GM18951 (cell line): Measurements from ENCODE around the gene FKBP10.
"Not testable (repeated sequence)": the region's sequence is repeated elsewhere in the genome, so short reads cannot be mapped to it uniquely, and the experiment has no call there.

Source experiments
- POLR2A ChIP-seq: IDR thresholded peaks from 4 replicates; pipeline ENCODE4 v1.6.1; 2011; ENCODE audit warnings: mild to moderate bottlenecking; ENCODE audit not compliant: insufficient read length, insufficient read depth; ENCODE audit errors: extremely low read depth
- in situ Hi-C: fragments of 300-500 bp; cut with MboI; formaldehyde crosslinking; loops from one replicate; pipeline ENCODE4 v1.12.0; 2022; ENCODE audit warnings: low sequenced_read_pairs, mixed read lengths, inconsistent platforms; ENCODE audit not compliant: unreplicated experiment

The FKBP10 gene

DNA sequence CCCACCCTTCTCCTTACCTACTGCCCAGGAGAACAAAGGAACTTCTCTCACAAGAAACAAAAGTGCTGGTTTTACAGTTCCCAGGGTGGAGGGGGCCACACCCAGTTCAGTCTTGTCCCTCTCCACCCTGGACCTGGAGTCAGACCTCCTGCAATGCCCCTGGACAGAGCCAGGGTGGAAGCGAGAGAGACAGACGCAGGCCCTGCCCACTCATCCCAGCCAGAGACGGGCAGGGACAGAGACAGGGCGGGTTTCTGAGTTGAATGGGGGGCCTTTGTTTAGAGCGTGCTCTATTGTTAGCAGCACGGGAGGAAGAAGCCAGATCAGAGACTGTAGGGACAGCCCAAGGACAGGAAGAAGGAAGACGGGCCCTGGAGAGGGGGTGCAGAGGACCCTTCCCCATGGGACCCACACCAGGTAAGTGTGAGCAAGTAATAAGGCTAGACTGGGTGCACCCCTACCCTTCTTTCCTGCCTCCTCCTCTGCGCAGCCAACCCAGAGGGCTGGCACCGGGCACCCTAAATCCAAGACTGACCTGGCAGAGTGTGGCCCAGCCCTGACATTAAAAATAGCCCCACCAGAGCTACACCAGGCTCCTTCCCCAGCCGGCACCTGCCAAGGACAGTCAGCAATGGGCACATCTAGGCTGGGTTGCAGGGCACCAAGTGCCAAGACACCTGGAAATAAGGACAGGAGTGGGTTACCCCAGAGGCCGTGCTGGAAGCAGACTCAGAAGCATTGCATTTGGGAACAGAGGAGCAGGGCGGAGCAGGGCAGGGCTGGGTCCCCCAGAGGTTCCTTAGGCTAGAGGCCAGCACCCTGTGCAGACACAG lies 37.2 kb upstream of the FKBP10 start:
- no peak for TF ChIP-seq POLR2A
- in situ Hi-C loops = no loop called here

DNA sequence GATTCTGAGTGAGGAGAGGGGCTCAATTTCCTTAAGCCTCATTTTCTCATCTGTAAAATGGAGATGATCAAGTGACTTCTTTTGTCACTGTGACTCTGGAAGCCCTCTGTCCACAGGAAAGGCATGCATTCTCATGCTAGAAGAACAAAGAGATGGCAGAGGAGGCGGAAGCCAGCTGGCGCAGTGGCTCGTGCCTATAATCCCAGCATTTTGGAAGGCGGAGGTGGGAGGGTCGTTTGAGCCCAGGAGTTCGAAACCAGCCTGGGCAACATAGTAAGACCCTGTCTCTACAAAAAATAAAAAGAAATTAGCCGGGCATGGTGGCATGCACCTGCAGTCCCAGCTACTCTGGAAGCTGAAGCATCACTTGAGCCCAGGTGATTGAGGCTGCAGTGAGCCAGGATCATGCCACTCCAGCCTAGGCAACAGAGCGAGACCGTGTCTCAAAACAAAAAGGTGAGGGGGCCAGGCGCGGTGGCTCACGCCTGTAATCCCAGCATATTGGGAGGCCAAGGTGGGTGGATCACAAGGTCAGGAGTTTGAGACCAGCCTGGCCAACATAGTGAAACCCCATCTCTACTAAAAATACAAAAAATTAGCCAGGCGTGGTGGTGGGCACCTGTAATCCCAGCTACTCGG lies 36.4 kb upstream of the FKBP10 start:
- in situ Hi-C loops = not testable (repeated sequence)

DNA sequence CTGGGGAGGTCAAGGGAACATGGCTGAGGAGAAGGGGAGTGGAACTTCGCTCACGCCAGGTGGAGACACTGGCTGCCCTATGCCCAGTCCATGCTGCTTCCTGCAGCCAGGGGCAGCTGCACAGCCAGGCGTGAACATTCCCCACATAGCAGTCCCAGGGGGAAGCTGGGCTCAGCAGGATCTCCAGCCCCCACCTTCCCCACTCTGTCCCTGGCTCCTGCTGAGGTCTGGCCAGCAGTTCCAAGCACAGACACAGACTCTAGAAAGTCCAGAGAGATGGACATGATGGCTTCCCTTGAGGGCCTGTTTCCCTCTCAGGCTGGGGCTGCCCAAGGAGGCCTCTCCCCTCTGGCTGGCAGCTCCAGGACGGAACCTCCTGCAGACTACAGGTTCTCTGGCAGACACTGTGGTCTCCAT lies 35.6 kb upstream of the FKBP10 start:
- TF ChIP-seq POLR2A = no peak
- in situ Hi-C loops = no loop called here

DNA sequence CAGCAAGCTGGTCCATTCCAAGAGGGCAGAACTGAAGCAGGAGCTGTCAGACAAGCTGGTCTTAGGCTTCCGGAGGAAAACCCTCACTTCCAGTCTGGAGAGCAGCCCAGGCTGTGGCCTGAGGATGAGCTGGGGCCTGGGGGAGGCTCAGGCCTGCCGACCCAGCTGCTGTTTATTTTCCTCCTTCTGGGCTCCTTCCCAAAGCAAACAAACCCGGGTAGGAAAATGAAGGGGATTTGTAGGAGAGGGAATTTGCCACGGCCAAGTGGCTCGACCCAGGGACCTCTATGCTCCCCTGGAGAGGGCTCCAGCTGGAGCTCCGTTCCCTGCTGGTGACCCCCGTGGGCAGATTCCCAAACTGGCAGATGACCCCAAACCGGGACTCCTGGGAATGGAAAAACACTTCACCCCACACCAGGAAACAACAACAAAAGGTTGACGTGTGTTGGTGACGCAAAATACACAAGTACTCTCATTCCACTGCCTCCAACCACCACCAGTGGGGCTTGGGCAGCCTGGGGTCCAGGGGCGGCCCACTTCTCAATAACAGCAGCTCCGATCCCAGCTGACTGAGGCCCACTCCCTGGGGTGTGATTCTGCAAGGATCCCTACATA lies 35.1 kb upstream of the FKBP10 start:
- in situ Hi-C loops = no loop called here
- TF ChIP-seq POLR2A = no peak

DNA sequence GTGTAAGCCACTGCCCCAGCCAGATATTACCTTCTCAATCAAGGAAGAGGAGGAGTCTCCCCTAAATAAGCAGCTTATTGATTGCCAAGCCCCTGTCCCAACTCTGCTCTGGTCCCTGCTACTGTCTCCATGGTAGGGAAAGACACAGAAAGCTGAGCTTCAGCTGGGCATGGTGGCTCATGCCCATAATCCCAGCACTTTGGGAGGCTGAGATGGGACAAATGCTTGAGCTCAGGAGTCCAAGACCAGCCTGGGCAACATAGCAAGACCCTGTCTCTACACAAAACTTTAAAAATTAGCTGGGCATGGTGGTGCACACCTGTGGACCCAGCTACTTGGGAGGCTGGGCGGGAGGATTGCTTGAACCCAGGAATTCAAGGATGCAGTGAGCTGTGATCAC lies 32.9 kb upstream of the FKBP10 start:
- in situ Hi-C loops = no loop called here
- TF ChIP-seq POLR2A = no peak

DNA sequence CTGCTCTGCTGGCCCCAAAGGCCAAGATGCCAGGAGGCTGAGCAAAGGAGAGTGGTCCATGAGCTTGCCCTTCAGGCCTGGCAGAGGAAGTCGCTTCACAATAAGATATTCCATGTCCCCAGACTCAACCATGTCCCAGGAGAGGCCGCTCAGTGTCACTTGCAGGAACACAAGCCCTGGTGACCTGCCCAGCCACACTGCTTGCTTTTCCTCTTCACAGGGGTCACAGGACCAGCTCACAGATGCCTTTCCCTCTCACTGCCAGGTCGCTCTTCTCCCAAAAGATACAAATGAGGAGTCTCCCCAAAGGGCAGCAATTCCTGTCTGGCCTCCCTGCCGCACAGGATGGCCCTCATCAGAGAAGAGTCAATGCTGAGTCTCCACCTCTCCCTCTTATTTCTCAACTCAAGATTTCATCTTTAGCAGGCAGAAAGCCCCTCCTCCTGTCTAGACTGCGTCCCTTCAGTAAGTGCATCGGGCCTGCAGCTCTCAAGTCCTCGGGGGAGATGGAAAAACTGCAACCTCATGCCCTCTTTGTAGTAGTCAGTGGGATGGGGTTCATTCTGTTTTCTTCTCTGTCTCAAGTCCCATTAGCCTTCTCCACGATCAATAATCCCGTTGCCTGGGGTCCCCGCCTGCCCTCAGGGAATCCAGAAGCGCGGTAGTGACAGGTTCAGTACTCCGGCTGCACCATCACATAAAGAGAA lies 31.2 kb upstream of the FKBP10 start:
- in situ Hi-C loops = no loop called here

DNA sequence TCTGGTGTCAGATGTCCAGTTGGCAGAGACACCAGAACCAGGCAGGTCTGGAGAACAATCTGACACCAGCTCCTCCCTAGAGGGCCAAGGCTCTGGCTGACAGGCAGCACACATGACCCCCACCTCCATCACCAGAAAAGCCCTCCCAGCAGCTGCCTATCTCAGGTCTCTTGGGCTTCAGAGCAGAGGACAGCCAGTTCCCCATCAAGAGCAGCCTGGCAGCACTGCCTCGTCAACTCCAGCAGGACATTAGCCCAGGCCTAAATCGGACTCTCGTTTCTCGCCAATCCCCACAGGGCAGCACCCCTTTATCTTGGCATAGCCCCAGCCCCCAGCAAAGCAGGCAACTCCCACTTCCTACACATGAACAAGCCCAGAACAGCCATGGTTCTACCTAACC lies 30.7 kb upstream of the FKBP10 start:
- no peak for TF ChIP-seq POLR2A
- in situ Hi-C loops = no loop called here

More for the DNA sequence above, 31.2 kb upstream of the FKBP10 start:
- TF ChIP-seq POLR2A = no peak

DNA sequence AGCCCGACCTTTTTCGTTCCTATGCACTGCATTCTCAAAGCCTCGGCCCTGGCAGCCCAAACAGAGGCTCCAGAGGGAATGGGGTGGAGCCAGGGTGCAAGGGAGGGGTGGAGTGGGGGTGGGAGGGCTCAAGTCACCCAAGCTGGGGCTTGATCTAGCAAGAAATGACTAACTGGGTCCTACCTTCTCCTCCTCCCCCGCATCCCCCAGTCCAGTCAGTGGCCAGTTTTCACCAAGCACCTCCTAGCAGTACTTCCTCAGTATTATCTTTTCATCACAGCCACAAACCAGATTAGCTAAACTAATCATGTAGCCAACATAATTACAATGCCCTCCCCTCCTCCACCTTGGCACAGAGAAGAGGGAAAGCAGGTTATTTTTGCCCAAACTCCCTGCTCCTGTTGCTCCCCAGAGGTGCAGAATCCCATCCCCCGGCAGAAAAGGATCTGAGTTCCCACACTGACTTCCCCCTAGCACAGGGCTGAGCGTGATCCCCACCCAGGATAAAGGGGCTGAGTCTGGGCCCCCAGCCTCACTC lies 28.5 kb upstream of the FKBP10 start:
- TF ChIP-seq POLR2A = no peak
- in situ Hi-C loops = no loop called here

DNA sequence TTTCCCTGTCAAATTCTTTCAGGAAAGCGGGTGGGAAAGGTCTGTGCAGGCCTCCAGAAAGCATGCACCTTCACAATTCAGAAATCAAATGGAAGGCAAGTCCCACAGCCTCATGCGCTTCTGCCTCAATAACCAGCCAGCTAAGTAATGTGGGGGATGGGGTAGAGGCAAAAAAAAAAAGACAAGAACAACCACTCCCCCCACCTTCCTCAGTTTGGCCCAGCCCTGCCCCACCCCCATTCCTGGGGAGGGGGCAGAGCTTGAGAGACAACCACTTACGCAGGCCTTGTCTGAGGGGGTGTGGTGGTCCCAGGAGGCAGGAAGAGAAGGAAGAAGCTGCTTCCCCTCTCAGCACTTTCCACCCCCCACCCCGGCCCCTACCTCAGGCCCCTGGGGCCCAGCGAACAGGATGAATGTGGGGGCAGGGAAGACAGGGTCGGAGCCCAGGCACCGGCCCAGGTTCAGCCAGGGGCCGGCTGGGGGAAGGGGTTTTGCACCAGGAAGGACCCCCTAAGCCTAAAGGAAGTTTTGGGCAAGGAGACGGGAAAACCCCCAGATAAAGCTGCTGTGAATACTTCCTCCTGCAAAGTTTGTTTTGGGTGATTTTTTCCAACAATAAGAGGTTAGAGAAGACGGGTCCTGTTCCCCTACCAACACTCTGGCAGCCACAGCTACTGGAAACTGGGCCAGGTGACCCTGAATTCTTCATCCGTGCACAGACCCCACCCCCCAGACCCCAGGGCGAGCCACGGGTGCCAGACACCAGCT lies 27.5 kb upstream of the FKBP10 start:
- TF ChIP-seq POLR2A = no peak
- in situ Hi-C loops = no loop called here

DNA sequence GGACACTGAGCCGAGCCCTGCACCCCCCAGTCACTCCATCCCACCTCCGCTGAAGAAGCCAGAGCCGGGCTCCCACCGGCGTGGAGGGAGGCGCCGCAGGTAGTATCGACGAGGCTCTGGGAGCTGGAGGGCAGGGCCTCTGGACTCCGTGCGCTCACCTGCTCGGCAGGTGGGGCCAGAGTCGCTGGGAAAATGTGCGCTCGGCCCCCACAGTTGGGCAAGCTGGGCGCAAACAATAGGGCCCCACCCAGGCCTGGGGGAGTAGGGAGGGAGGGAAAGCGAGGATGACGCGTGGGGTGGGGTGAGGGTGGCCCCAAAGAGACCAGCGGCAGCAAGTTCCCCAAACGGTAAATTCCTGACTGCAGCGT lies 27.0 kb upstream of the FKBP10 start:
- TF ChIP-seq POLR2A = no peak
- in situ Hi-C loops = no loop called here

DNA sequence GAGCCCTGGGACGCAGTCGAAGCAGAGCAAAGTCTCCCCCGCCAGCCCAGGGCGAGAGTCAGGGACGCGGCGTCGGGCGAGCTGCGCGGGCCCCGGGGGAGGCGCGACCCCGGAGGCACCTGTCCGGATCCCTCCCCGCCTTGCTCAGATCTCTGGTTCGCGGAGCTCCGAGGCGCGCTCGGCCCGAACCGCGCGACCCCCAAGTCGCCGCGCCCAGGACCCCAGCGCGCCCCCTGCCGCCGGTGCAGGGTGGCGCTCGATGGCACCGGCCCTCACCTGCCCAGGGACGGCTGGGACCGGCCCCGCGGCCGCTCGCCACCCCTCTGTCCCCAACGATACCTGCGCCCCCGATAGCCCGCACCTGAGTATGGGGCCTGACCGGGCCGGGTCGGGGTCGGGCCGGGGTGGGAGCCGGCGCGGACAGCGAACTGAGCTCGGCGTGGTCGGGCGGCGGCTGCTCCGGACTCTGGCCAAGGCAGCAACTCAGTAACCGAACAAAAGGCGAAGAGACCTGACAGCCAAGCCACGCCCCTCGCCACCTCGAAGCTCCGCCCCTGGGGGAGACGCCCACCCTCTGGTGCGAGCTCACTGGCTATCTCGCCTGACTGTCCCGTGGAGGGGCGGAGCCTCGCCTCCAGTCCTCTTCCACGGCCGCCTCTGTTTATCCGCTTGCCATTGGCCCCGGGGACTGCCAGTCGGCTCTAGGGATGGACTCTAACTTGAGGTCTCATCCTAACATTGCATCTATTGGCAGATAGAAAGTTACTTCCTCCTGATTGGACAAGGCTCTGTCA lies 26.4 kb upstream of the FKBP10 start, which contains the start of gene JUP:
Gene JUP (minus strand): TSS at position 485 of the 794 bp plus-strand sequence. CDS start 14,857 bp downstream, outside the sequence.
- in situ Hi-C loops = no loop called here
- TF ChIP-seq POLR2A = peak; percentile 35

DNA sequence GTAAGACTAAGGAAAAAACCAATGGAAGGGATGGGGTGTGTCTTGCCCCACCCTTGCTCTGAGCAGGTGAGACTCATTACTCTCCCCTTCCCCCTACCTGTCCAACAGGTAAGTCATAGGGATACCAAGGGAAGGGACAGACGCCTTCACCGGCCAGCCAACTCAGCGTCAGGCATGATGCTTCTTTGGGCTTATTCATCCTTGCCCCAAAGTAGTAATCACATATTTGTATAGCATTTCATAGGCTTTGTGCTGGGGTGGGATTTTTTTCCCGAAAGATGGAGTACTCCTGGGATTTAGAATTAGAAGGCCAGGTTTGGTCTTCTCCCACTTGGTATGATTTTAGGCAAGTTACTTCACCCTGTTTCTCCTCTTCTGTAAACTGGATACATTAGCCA lies 25.8 kb upstream of the FKBP10 start:
- TF ChIP-seq POLR2A = no peak
- in situ Hi-C loops = no loop called here
